K562 treated with DMSO at 1 percent for 12 hours (cell line): Measurements from ENCODE around the gene AMZ2. TPM values are rescaled to one million over a fixed set of nuclear protein-coding genes. Genes with fewer than 3 reads are reported as not detected.

Experiments used
- total RNA-seq: library from RNA; unstranded; fragments of 300-600 nt; gene quantifications from 2 replicates; pipeline ENCODE4 v1.2.3, GENCODE V29; 2022; ENCODE audit not compliant: insufficient read depth

AMZ2 gene, protein sequence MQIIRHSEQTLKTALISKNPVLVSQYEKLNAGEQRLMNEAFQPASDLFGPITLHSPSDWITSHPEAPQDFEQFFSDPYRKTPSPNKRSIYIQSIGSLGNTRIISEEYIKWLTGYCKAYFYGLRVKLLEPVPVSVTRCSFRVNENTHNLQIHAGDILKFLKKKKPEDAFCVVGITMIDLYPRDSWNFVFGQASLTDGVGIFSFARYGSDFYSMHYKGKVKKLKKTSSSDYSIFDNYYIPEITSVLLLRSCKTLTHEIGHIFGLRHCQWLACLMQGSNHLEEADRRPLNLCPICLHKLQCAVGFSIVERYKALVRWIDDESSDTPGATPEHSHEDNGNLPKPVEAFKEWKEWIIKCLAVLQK
- total RNA-seq: 26.3 and 43.4 TPM in 2 replicates

DNA sequence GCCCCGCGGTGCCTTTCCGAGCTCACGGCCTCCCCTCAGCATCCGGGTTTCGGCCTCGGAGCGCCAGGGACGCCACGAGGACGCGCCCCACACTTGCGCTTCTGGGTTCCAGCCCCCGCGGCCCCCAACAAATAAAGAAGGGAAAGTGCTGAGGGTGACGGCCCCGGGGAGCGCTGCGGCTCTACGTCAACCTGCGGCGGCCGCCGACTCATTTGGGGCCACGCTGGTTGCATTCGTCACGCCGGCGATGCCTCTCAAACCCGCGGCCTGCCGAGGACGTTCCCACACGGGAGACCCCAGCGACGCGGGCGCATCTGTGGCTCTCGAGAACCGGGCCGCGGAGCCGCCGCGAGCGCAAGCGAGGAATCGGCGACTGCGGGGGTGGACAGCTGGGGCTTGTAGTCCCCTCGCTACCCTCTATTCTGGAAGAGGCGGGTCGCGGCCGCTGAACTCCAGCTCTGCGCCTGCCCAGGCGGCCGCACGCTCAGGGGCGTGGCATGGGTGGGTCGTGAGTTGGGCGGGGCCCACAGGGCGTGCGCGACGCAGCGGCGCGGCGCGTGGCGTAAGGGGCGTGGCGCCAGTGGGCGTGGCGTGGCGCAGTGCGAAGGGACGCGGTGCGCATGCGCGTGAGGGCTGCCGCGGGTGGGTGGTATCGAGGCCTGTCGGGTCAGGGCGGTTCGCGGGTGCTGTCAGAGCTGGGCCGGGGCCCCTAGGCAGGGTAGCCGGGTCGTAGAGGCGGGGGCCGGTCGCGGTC is at the start of gene AMZ2:
Gene AMZ2 (plus strand): TSS at position 599 of the 754 bp plus-strand sequence. CDS start 2,145 bp downstream, outside the sequence.

GRCh38 chr17:68290955-68291835 is 43.4 kb downstream of the AMZ2 start, which contains the start of the genes ARSG and SLC16A6:
Gene ARSG, plus strand, starts transcription at chr17:68291495. Its CDS starts 15,999 bp downstream, at chr17:68307494.
Gene SLC16A6, minus strand, starts transcription at chr17:68291127. Its CDS starts 12,807 bp downstream, at chr17:68278320.

Other genes starting within 250 kb of the AMZ2 start
- gene KPNA2, start 212.3 kb upstream of the AMZ2 start, total RNA-seq: 131 and 213 TPM in 2 replicates
- not detected in 2 replicates for gene SLC16A6, start 43.1 kb downstream of the AMZ2 start, total RNA-seq
- gene ARSG, start 43.5 kb downstream of the AMZ2 start, total RNA-seq: 1.00 TPM in 1 of 2 replicates, not detected in the other
- gene WIPI1, start 209.5 kb downstream of the AMZ2 start, total RNA-seq: 15.9 and 37.7 TPM in 2 replicates